ENCODE results near the gene UBL3.

Gene UBL3

GRCh38 chr13:29756506-29756905 is 93.9 kb downstream of the UBL3 start:
- no peak for TF ChIP-seq CTCF (conservative IDR thresholded peaks at IDR 0.05; ENCODE audit: low read depth, low read length)
- no peak overlapping the region for H3K4me3 ChIP-seq (ENCODE audit: low read depth, low read length)
- DNase-seq (ENCODE audit: low read depth) = peak; percentile 47

DNA sequence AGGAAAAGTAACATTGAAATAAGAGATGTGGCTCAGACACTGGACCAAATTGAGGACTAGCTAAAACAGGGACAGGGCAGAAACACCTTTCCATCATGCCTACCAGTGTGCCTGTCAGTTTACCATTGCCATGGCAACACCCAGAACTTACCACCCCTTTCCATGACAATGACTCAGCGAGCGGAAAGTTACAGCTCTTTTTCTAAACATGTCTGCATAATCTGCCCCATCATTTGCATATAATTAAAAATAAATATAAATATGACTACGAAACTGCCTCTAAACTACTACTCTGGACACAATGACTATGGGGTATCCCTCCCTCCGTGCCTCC is 96.0 kb downstream of the UBL3 start:
- no peak for TF ChIP-seq CTCF (conservative IDR thresholded peaks at IDR 0.05; ENCODE audit: low read depth, low read length)
- no peak overlapping the region for H3K4me3 ChIP-seq (ENCODE audit: low read depth, low read length)
- DNase-seq (ENCODE audit: low read depth) = peak; percentile 45

DNA sequence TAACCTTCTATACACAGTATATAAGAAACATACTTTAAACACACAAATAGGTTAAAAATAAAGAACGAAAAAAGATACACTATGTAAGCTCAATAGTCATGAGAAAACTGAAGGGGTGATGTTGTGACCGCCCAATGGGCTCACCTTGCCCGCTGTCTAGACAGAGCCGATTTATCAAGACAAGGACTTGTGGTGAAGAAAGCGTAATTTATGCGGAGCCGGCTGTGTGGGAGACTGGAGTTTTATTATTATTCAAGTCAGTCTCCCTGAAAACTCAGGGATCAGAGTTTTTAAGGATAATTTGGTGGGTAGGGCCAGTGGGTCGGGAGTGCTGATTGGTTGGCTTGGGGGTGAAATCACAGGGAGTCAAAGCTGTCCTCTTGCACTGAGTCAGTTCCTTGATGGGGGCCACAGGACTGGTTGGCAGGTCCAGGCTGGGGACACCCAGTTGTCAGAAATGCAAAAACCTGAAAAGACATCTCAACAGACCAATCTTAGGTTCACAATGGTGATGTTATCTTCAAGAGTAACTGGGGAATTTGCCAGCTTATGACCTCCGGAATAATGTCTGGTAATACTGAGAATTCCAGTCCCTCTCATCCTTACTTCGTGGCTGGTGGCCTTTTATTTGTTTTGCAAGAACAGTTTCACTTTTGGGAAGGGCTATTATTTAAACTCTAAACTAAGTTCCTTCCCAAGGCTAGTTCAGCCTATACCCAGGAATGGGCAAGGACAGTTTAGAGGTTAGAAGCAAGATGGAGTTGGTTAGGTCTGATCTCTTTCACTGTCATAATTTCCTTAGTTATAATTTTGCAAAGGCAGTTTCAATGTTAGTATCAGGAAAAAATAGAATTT is 96.6 kb downstream of the UBL3 start:
- no peak overlapping the region for H3K4me3 ChIP-seq (ENCODE audit: low read depth, low read length)
- no peak for DNase-seq (ENCODE audit: low read depth)
- no peak for TF ChIP-seq CTCF (conservative IDR thresholded peaks at IDR 0.05; ENCODE audit: low read depth, low read length)

DNA sequence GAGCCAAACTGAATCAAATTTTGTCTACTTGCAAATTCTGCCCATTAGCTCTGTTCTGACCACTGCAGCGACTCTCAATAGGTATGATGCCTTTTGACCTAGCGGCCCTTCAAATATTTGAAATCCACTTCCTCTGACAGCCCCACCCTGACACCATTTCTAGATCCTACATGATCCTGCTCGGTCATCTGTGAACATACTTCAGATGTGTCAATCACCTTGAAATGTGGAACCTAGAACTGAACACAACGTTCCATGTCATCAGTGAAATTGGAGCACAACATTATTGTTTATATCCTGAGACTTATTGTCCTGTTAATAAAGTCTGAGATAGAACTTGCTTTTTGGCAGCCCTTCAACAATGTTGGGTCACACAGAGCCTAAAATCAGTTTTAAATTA is 98.2 kb downstream of the UBL3 start:
- no peak for TF ChIP-seq CTCF (conservative IDR thresholded peaks at IDR 0.05; ENCODE audit: low read depth, low read length)
- no peak for DNase-seq (ENCODE audit: low read depth)
- H3K4me3 ChIP-seq (ENCODE audit: low read depth, low read length) = no peak overlapping the region

DNA sequence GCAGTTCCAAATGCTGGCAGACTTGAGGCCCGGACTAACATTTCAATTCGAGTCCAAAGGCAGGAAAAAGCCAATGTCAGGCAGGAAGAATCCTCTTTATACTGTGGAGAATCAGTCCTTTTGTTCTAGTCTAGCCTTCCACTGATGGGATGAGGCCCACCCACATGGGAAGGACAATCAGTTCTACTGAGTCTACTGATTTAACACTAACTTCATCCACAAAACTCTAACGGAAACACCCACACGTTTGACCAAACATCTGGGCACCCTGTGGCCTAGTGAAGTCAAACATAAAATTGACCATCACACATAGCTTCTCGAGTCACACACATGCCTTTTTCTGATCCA is 100.3 kb downstream of the UBL3 start:
- H3K4me3 ChIP-seq (ENCODE audit: low read depth, low read length) = no peak overlapping the region
- no peak for DNase-seq (ENCODE audit: low read depth)
- TF ChIP-seq CTCF (conservative IDR thresholded peaks at IDR 0.05; ENCODE audit: low read depth, low read length) = no peak

DNA sequence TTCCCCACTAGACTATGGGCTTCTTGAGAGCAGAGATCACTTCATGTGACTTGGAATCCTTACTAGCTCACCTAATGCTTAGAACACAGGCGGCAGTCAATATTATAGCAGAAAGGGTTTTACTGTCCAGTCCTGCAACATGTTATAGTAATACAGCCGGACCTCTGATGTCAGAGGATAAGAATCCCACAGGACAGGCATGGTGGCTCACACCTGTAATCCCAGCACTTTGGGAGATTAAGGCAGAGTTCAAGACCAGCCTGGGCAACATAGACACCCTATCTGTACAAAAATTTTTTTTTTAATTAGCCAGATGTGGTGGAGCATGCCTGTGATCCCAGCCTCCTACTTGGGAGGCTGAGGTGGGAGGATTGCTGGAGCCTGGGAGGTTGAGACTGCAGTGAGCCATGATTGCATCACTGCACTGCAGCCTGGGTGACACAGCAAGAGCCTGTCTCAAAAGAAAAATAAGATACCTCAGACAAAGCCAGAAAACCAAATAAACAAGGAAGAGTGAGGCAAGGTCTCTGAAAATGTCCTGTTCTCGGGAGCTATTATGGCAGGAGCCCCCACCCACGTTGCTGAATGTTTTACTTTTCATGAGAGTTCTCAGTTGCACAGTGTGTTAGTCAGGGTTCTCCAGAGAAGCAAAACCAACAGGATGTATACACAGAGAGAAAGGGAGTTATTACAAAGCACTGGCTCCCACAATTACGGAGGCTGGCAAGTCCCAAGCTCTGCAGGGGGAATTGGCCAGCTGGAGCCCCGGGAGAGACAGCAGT is 100.8 kb downstream of the UBL3 start:
- peak; percentile 51 for DNase-seq (ENCODE audit: low read depth)
- no peak overlapping the region for H3K4me3 ChIP-seq (ENCODE audit: low read depth, low read length)
- TF ChIP-seq CTCF (conservative IDR thresholded peaks at IDR 0.05; ENCODE audit: low read depth, low read length) = no peak

All from choroid plexus epithelial cell (primary cell).